ENCODE data around the gene GAPDH.
"Not testable (repeated sequence)": the region's sequence is repeated elsewhere in the genome, so short reads cannot be mapped to it uniquely, and the experiment has no call there.

The GAPDH gene

GRCh38 chr12:6556496-6556817 is 22.1 kb downstream of the GAPDH start:
- ChIA-PET CTCF (interaction anchor here (0.6 to 1.4 kb wide), 5 partner anchors 20 to 269 kb away, joined by 3 to 6 read pairs (median 4); no protein-coding TSS in a partner anchor), POLR2A (interaction anchor here (0.7 to 1.1 kb wide), 3 partner anchors 18 to 339 kb away, joined by 3 to 6 read pairs (median 3); no protein-coding TSS in a partner anchor)
- not testable (repeated sequence) for H3K9me3 ChIP-seq (ENCODE audit: control insufficient read depth, insufficient read depth, low read depth, low read length); H3K27ac ChIP-seq (ENCODE audit: extremely low read depth, low read depth, low read length); H3K4me3 ChIP-seq (ENCODE audit: low read depth, low read length)
- Histone ChIP-seq H3K36me3 (ENCODE audit: control insufficient read depth in 2 of 2, insufficient read depth in 1 of 2, low read length in 2 of 2) (peaks cover 37 to 60% of the 10 kb centered on the region in 2 experiments), H3K4me1 (ENCODE audit: control insufficient read depth, insufficient read depth, low read length) (peaks cover 18% of the 10 kb centered on the region)
- TF ChIP-seq KLF17 (tag by site-specific recombination; IDR thresholded peaks at IDR 0.05) (0 out of 2 replicates have a peak, but pooled peaks have one; percentile 40), ZNF335 (tag by site-specific recombination; conservative IDR thresholded peaks at IDR 0.05) (0 out of 2 replicates have a peak, but pooled peaks have one; percentile 54), ZEB2 (tag by site-specific recombination; IDR thresholded peaks at IDR 0.05) (0 out of 2 replicates have a peak, but pooled peaks have one; percentile 7), ZNF785 (tag by site-specific recombination; IDR thresholded peaks at IDR 0.05) (peak; percentile 64; the same call in 1 of the 2 replicates), KLF9 (tag by site-specific recombination; IDR thresholded peaks at IDR 0.05; ENCODE audit: low read depth) (peak; percentile 7; the same call in 1 of the 2 replicates)
- TF ChIP-seq, protein P1, sequence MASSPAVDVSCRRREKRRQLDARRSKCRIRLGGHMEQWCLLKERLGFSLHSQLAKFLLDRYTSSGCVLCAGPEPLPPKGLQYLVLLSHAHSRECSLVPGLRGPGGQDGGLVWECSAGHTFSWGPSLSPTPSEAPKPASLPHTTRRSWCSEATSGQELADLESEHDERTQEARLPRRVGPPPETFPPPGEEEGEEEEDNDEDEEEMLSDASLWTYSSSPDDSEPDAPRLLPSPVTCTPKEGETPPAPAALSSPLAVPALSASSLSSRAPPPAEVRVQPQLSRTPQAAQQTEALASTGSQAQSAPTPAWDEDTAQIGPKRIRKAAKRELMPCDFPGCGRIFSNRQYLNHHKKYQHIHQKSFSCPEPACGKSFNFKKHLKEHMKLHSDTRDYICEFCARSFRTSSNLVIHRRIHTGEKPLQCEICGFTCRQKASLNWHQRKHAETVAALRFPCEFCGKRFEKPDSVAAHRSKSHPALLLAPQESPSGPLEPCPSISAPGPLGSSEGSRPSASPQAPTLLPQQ (tag by site-specific recombination; IDR thresholded peaks at IDR 0.05): peak; percentile 13; the same call in 1 of the 2 replicates

DNA sequence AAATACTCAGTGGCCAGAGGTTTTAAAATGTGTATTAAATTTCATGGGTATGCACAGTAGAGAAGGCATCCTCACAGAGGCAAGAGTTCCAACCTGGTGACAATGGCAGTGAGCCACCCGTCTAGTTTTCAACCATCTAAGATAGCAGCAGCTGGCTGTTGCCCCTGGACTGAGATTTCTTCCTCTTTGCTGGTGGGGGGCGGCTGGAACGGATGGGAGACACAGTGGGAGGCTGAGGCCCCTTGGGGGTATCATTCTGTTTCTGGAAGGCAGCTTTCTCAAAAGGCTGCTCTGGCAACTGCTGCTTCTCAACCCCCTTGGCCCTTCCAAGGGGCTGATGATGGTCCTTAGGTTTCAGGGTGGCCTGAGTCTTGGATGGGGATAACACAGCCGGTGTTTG is 22.5 kb downstream of the GAPDH start:
- no peaks in the 10 kb centered on the region for H3K9me3 ChIP-seq (ENCODE audit: control insufficient read depth, insufficient read depth, low read depth, low read length)
- ChIA-PET POLR2A (interaction anchor here (0.7 to 1.9 kb wide), 4 partner anchors 19 to 338 kb away, joined by 3 to 7 read pairs (median 4); partner anchors contain the start of gene GAPDH), CTCF (interaction anchor here (0.6 to 2.0 kb wide), 10 partner anchors 9 to 269 kb away, joined by 3 to 7 read pairs (median 6); partner anchors contain the start of gene MLF2)
- peaks cover 18% of the 10 kb centered on the region for H3K4me1 ChIP-seq (ENCODE audit: control insufficient read depth, insufficient read depth, low read length)
- H3K4me3 ChIP-seq (ENCODE audit: low read depth, low read length): no peak overlapping the region
- no peak overlapping the region; the same call in 1 of the 2 replicates for H3K27ac ChIP-seq (ENCODE audit: extremely low read depth, low read depth, low read length)
- TF ChIP-seq GLIS1 (tag by site-specific recombination; IDR thresholded peaks at IDR 0.05) (peak; percentile 80), ZIC2 (tag by site-specific recombination; IDR thresholded peaks at IDR 0.05) (peak; percentile 51), BCL11A (tag by site-specific recombination; IDR thresholded peaks at IDR 0.05; ENCODE audit: low read depth) (no peak)
- H3K36me3 ChIP-seq (ENCODE audit: control insufficient read depth in 2 of 2, insufficient read depth in 1 of 2, low read length in 2 of 2): peaks cover 41 to 60% of the 10 kb centered on the region in 2 experiments

DNA sequence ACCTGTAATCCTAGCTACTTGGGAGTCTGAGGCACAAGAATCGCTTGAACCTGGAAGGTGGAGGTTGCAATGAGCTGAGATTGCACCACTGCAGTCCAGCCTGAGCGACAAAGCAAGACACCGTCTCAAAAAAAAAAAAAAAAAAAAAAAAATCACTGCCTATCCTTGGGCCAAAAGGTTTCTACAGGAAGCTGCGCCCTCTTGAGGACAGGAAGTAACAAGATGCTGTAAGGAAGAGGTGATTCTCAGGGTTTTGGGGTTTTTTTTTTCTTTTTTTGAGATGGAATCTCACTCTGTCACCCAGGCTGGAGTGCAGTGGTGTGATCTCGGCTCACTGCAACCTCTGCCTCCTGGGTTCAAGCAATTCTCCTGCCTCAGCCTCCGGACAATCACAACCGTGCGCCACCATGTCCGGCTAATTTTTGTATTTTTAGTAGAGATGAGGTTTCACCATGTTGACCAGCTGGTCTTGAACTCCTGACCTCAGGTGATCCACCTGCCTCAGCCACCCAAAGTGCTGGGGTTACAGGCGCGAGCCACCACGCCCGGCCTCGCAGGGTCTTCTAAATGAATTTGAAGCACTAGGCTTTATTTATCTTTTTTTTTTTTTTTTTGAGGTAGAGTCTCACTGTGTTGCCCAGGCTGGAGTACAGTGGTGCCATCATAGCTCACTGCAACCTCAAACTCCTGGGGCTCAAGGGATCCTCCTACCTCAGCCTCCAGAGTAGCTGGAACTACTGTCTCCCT is 23.9 kb downstream of the GAPDH start:
- ChIA-PET POLR2A (interaction anchor here (0.6 to 1.9 kb wide), 8 partner anchors 10 to 293 kb away, joined by 3 to 7 read pairs (median 3); partner anchors contain the start of genes CDCA3, GAPDH, NOP2 and USP5), CTCF (interaction anchor here (0.7 to 2.0 kb wide), 14 partner anchors 7 to 391 kb away, joined by 3 to 7 read pairs (median 3); partner anchors contain the start of genes MLF2 and NOP2)
- not testable (repeated sequence) for H3K9me3 ChIP-seq (ENCODE audit: control insufficient read depth, insufficient read depth, low read depth, low read length); H3K4me3 ChIP-seq (ENCODE audit: low read depth, low read length); H3K27ac ChIP-seq (ENCODE audit: extremely low read depth, low read depth, low read length); H3K4me1 ChIP-seq (ENCODE audit: control insufficient read depth, insufficient read depth, low read length)
- peak; percentile 75 for TF ChIP-seq ZNF121 (tag by site-specific recombination; IDR thresholded peaks at IDR 0.05)
- TF ChIP-seq ZBTB11 (tag by site-specific recombination; conservative IDR thresholded peaks at IDR 0.05; ENCODE audit: low read depth): peak; percentile 33; the same call in 1 of the 2 replicates
- TF ChIP-seq GFI1B (tag by site-specific recombination; IDR thresholded peaks at IDR 0.05): peak; percentile 92
- TF ChIP-seq, protein P2, sequence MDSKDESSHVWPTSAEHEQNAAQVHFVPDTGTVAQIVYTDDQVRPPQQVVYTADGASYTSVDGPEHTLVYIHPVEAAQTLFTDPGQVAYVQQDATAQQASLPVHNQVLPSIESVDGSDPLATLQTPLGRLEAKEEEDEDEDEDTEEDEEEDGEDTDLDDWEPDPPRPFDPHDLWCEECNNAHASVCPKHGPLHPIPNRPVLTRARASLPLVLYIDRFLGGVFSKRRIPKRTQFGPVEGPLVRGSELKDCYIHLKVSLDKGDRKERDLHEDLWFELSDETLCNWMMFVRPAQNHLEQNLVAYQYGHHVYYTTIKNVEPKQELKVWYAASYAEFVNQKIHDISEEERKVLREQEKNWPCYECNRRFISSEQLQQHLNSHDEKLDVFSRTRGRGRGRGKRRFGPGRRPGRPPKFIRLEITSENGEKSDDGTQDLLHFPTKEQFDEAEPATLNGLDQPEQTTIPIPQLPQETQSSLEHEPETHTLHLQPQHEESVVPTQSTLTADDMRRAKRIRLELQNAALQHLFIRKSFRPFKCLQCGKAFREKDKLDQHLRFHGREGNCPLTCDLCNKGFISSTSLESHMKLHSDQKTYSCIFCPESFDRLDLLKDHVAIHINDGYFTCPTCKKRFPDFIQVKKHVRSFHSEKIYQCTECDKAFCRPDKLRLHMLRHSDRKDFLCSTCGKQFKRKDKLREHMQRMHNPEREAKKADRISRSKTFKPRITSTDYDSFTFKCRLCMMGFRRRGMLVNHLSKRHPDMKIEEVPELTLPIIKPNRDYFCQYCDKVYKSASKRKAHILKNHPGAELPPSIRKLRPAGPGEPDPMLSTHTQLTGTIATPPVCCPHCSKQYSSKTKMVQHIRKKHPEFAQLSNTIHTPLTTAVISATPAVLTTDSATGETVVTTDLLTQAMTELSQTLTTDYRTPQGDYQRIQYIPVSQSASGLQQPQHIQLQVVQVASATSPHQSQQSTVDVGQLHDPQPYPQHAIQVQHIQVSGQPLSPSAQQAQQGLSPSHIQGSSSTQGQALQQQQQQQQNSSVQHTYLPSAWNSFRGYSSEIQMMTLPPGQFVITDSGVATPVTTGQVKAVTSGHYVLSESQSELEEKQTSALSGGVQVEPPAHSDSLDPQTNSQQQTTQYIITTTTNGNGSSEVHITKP (tag by site-specific recombination; IDR thresholded peaks at IDR 0.05): peak; percentile 51
- TF ChIP-seq BCL11B (tag by site-specific recombination; IDR thresholded peaks at IDR 0.05; ENCODE audit: low read depth): peak; percentile 38; the same call in 1 of the 2 replicates
- TF ChIP-seq, protein P3, sequence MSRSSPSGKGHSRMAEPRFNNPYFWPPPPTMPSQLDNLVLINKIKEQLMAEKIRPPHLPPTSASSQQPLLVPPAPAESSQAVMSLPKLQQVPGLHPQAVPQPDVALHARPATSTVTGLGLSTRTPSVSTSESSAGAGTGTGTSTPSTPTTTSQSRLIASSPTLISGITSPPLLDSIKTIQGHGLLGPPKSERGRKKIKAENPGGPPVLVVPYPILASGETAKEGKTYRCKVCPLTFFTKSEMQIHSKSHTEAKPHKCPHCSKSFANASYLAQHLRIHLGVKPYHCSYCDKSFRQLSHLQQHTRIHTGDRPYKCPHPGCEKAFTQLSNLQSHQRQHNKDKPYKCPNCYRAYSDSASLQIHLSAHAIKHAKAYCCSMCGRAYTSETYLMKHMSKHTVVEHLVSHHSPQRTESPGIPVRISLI (tag by site-specific recombination; IDR thresholded peaks at IDR 0.05): peak; percentile 93
- peak; percentile 31 for TF ChIP-seq ZNF654 (tag by site-specific recombination; IDR thresholded peaks at IDR 0.05; ENCODE audit: low read depth)
- 0 out of 2 replicates have a peak, but pooled peaks have one; percentile 13 for TF ChIP-seq ZBTB17 (tag by site-specific recombination; IDR thresholded peaks at IDR 0.05)
- peak; percentile 49; the same call in 1 of the 2 replicates for TF ChIP-seq BCL11A (tag by site-specific recombination; IDR thresholded peaks at IDR 0.05; ENCODE audit: low read depth)
- H3K36me3 ChIP-seq (ENCODE audit: control insufficient read depth in 2 of 2, insufficient read depth in 1 of 2, low read length in 2 of 2): peaks cover 54 to 66% of the 10 kb centered on the region in 2 experiments
